Esophagus muscularis mucosa (tissue), 3 donors: ENCODE data around the gene DYNC1I1.

ENCODE experiments used
- CTCF ChIP-seq, 3 experiments: fragments of 200-600 bp in 2 of 3; fragments of 450-650 bp in 1 of 3; sonication (generic) in 2 of 3; IDR thresholded peaks; one replicate each; pipeline ENCODE4 v1.5.1; 2017 to 2019; ENCODE audit warnings: antibody characterized with exemption in 3 of 3, mild to moderate bottlenecking in 2 of 3, moderate library complexity in 1 of 3
- POLR2AphosphoS5 ChIP-seq, 2 donors: sonication (generic); formaldehyde crosslinking; IDR thresholded peaks; one replicate each; pipeline ENCODE4 v1.6.1; 2017; ENCODE audit warnings: antibody characterized with exemption in 2 of 2

GRCh38 chr7:95901006-95901405, 128.7 kb downstream of the DYNC1I1 start:
- TF ChIP-seq CTCF (IDR thresholded peaks at IDR 0.05) (no peak), POLR2AphosphoS5 (IDR thresholded peaks at IDR 0.05) (no peak)
